Vagina (tissue), 2 donors: ENCODE measurements around the gene PXK.

ENCODE experiments used
- CTCF ChIP-seq, 3 experiments: fragments of 450-650 bp in 2 of 3; fragments of 200-600 bp in 1 of 3; sonication (generic) in 1 of 3; IDR thresholded peaks; one replicate each; pipeline ENCODE4 v1.5.1; 2017 to 2019; ENCODE audit warnings: antibody characterized with exemption in 3 of 3, mild to moderate bottlenecking in 2 of 3, moderate library complexity in 2 of 3
- POLR2A ChIP-seq, 2 donors: fragments of 450-650 bp; IDR thresholded peaks; one replicate each; pipeline ENCODE4 v1.6.1; 2017; ENCODE audit warnings: antibody characterized with exemption in 2 of 2, mild to moderate bottlenecking in 2 of 2, moderate library complexity in 2 of 2
- POLR2AphosphoS5 ChIP-seq, 2 donors: sonication (generic); formaldehyde crosslinking; IDR thresholded peaks; one replicate each; pipeline ENCODE4 v1.9.0; 2017; ENCODE audit warnings: antibody characterized with exemption in 2 of 2, mild to moderate bottlenecking in 2 of 2, low read depth in 1 of 2; ENCODE audit not compliant: insufficient read depth in 1 of 2

GRCh38 chr3:58324391-58325390 lies 8.0 kb upstream of the PXK start:
- TF ChIP-seq CTCF (IDR thresholded peaks at IDR 0.05): no peak
- no peak for TF ChIP-seq POLR2A (IDR thresholded peaks at IDR 0.05)
- no peak for TF ChIP-seq POLR2AphosphoS5 (IDR thresholded peaks at IDR 0.05; ENCODE audit: insufficient read depth in 1 of 2, low read depth in 1 of 2)
